ENCODE data around the gene RNF167.

Gene RNF167

GRCh38 chr17:4942760-4943508 is 2.9 kb downstream of the RNF167 start:
- DNase-seq (ENCODE audit: low spot score): no peak
- TF ChIP-seq CTCF (IDR thresholded peaks at IDR 0.05; ENCODE audit: extremely low read depth, missing control alignments): no peak

- DNase-seq (ENCODE audit: low spot score): peak; percentile 47
Measured at GRCh38 chr17:4944163-4944553, 4.1 kb downstream of the RNF167 start.

GRCh38 chr17:4944554-4945175 is 4.6 kb downstream of the RNF167 start:
- no peak for TF ChIP-seq CTCF (IDR thresholded peaks at IDR 0.05; ENCODE audit: extremely low read depth, missing control alignments)
- DNase-seq (ENCODE audit: low spot score): no peak

More at GRCh38 chr17:4944163-4944553, 4.1 kb downstream of the RNF167 start:
- no peak for TF ChIP-seq CTCF (IDR thresholded peaks at IDR 0.05; ENCODE audit: extremely low read depth, missing control alignments)

GRCh38 chr17:4945176-4945943 is 5.3 kb downstream of the RNF167 start:
- no peak for TF ChIP-seq CTCF (IDR thresholded peaks at IDR 0.05; ENCODE audit: extremely low read depth, missing control alignments)
- DNase-seq (ENCODE audit: low spot score): peak; percentile 78

- DNase-seq (ENCODE audit: low spot score): no peak
- no peak for TF ChIP-seq CTCF (IDR thresholded peaks at IDR 0.05; ENCODE audit: extremely low read depth, missing control alignments)
Measured at GRCh38 chr17:4945944-4946280, 5.8 kb downstream of the RNF167 start.

- no peak for DNase-seq (ENCODE audit: low spot score)
- TF ChIP-seq CTCF (IDR thresholded peaks at IDR 0.05; ENCODE audit: extremely low read depth, missing control alignments): no peak
Measured at GRCh38 chr17:4946312-4946976, 6.4 kb downstream of the RNF167 start.
